Lung (tissue), 12 donors: Measurements from ENCODE around the gene NR2F1-AS1. TPM values are rescaled to one million over a fixed set of nuclear protein-coding genes. Genes with fewer than 3 reads are reported as not detected.
A peak's percentile ranks its signal among the peaks of the same experiment; 100 is the strongest.

Experiments
- ATAC-seq: fragments of 200-7000 bp; cut with Tn5 transposase; one replicate; pipeline ENCODE4 v1.9.1; 2020; ENCODE audit warnings: moderate number of reproducible peaks; ENCODE audit not compliant: insufficient read depth, low FRiP score
- DNase-seq, 3 donors: peaks; one replicate each; pipeline ENCODE4 v3.0.0-alpha.2; 2013 to 2017
- H3K27ac ChIP-seq, 2 donors: one replicate each; pipeline ENCODE4 v1.5.1; 2013; ENCODE audit warnings: mild to moderate bottlenecking in 2 of 2, moderate library complexity in 2 of 2, control low read depth in 1 of 2, inconsistent platforms in 1 of 2, low read depth in 1 of 2, low read length in 1 of 2
- H3K27me3 ChIP-seq, 3 donors: one replicate each; pipeline ENCODE4 v1.5.1; 2013; ENCODE audit warnings: low read length in 2 of 3; ENCODE audit not compliant: control insufficient read depth in 3 of 3, insufficient read depth in 3 of 3
- H3K36me3 ChIP-seq, 4 donors: one replicate each; pipeline ENCODE4 v1.5.1; 2013; ENCODE audit warnings: low read length in 4 of 4, mild to moderate bottlenecking in 1 of 4, moderate library complexity in 1 of 4; ENCODE audit not compliant: control insufficient read depth in 4 of 4, insufficient read depth in 4 of 4
- H3K4me1 ChIP-seq, 5 donors: one replicate each; pipeline ENCODE4 v1.5.1; 2013; ENCODE audit warnings: low read length in 5 of 5, mild to moderate bottlenecking in 2 of 5, moderate library complexity in 1 of 5; ENCODE audit not compliant: control insufficient read depth in 5 of 5, insufficient read depth in 5 of 5
- H3K4me3 ChIP-seq: one replicate; pipeline ENCODE4 v1.5.1; 2013; ENCODE audit warnings: mild to moderate bottlenecking, control low read depth, moderate library complexity
- H3K9ac ChIP-seq, 2 donors: one replicate each; pipeline ENCODE4 v1.5.1; 2013; ENCODE audit warnings: low read length in 2 of 2, control low read depth in 1 of 2; ENCODE audit not compliant: insufficient read depth in 1 of 2
- H3K9me3 ChIP-seq, 4 donors: one replicate each; pipeline ENCODE4 v1.5.1; 2013; ENCODE audit warnings: low read length in 3 of 4, mild to moderate bottlenecking in 1 of 4, moderate library complexity in 1 of 4; ENCODE audit not compliant: control insufficient read depth in 4 of 4, insufficient read depth in 3 of 4
- CTCF ChIP-seq: IDR thresholded peaks from 2 replicates; pipeline ENCODE4 v1.5.1; 2012; ENCODE audit warnings: mild to moderate bottlenecking; ENCODE audit errors: control extremely low read depth, extremely low read depth
- WGBS, 2 donors: extraction: QIAGEN DNeasy Blood & Tissue Kit; methylation state at CpG; one replicate each; pipeline ENCODE4 v1.1.7; 2013; 5-methylcytosine and 5-hydroxymethylcytosine counted together
- polyA plus RNA-seq, 2 donors: library from polyadenylated mRNA; stranded (reverse); fragments of 200-250 nt; gene quantifications; one replicate each; pipeline ENCODE4 v1.2.1, GENCODE V29; 2013
- total RNA-seq, 2 donors: library from RNA; depleted of rRNA in 1 of 2; stranded (reverse); fragments of >200 nt in 1 of 2; gene quantifications; one replicate each; pipeline ENCODE4 v1.2.1, GENCODE V29; 2014 to 2021
- donor health status: control.
- donor health status: control.
- donor health status: Bipolar disorder and iron deficiency.
- donor health status: healthy.
- donor health status: DM: yes; HTN: yes; CAD: no.

Gene NR2F1-AS1
- total and polyA plus RNA-seq, 4 donors, result 3.6 to 50.0 (median 10.9) TPM

- Histone ChIP-seq H3K27ac (no peak overlapping the region), H3K4me3 (no peak overlapping the region), H3K36me3 (peaks cover 0 to 41% (median 7%) of the 10 kb centered on the region in 4 donors), H3K9me3 (peaks cover 0 to 9% (median 0%) of the 10 kb centered on the region in 4 donors), H3K4me1 (peaks cover 0 to 24% (median 2%) of the 10 kb centered on the region in 5 donors), H3K27me3 (peaks cover 0 to 39% (median 4%) of the 10 kb centered on the region in 3 donors), H3K9ac (peak overlapping the region; percentile 47 to 99)
- TF ChIP-seq CTCF, result no peak
- ATAC-seq (no peak), DNase-seq (peak in 1 of 3 donors; percentile 82)
- WGBS, 2 donors, result 3 to 10% methylated on average over 4 of the region's 4 CpGs
These were observed 2.4 kb upstream of the NR2F1-AS1 start for GRCh38 chr5:93583439-93583767.

GRCh38 chr5:93582677-93583438 is 1.8 kb upstream of the NR2F1-AS1 start, which contains the start of gene NR2F1:
Gene NR2F1, plus strand, starts transcription at chr5:93583222. Its CDS starts 1,802 bp downstream, at chr5:93585024.
- H3K4me3 ChIP-seq, result peak within 1 kb of the TSS; percentile 69
- H3K9me3 ChIP-seq, result peaks cover 0 to 4% (median 0%) of the 10 kb centered on the region in 4 donors
- peaks cover 0 to 36% (median 4%) of the 10 kb centered on the region in 4 donors for H3K36me3 ChIP-seq
- peak within 1 kb of the TSS; percentile 47 to 99 for H3K9ac ChIP-seq
- ATAC-seq (peak; percentile 15), DNase-seq (peak; percentile 97 to 100 (median 99))
- 8% methylated on average over 20 to 21 of the region's 21 CpGs for WGBS, 2 donors
- H3K4me1 ChIP-seq, result peaks cover 0 to 20% (median 4%) of the 10 kb centered on the region in 5 donors
- H3K27me3 ChIP-seq, result peaks cover 0 to 43% (median 4%) of the 10 kb centered on the region in 3 donors
- peak within 1 kb of the TSS in 1 of 2 donors; percentile 86 for H3K27ac ChIP-seq
- peak; percentile 93 for TF ChIP-seq CTCF

GRCh38 chr5:93582167-93582462 is 1.1 kb upstream of the NR2F1-AS1 start:
- WGBS, 2 donors, result 1 to 2% methylated on average over 2 of the region's 2 CpGs
- DNase-seq, result no peak

More at GRCh38 chr5:93582167-93582462, 1.1 kb upstream of the NR2F1-AS1 start:
- TF ChIP-seq CTCF, result no peak
- no peak overlapping the region for H3K4me3 ChIP-seq
- H3K9ac ChIP-seq, result peak overlapping the region in 1 of 2 donors; percentile 77
- H3K27ac ChIP-seq, result peak overlapping the region in 1 of 2 donors; percentile 43
- H3K9me3 ChIP-seq, result no peaks in the 10 kb centered on the region
- no peak for ATAC-seq
- peaks cover 0 to 28% (median 2%) of the 10 kb centered on the region in 4 donors for H3K36me3 ChIP-seq
- peaks cover 0 to 19% (median 11%) of the 10 kb centered on the region in 5 donors for H3K4me1 ChIP-seq
- H3K27me3 ChIP-seq, result peaks cover 0 to 42% (median 0%) of the 10 kb centered on the region in 3 donors
